RPMI7951 (cell line): ENCODE data around the gene ADGRA1. TPM values are rescaled to one million over a fixed set of nuclear protein-coding genes. Genes with fewer than 3 reads are reported as not detected.
"Not testable (repeated sequence)": the region's sequence is repeated elsewhere in the genome, so short reads cannot be mapped to it uniquely, and the experiment has no call there.

Experiments used
- DNase-seq: peaks from one replicate; pipeline ENCODE4 v3.0.0-alpha.2; 2012; ENCODE audit warnings: low read depth
- total RNA-seq: library from RNA; depleted of rRNA; stranded (reverse); fragments of >200 nt; shearing (Covaris generic); gene quantifications from 2 replicates; pipeline ENCODE4 v1.2.3, GENCODE V29; 2014

ADGRA1 gene
- total RNA-seq, 1 experiment from 2014 or later = not detected

DNA sequence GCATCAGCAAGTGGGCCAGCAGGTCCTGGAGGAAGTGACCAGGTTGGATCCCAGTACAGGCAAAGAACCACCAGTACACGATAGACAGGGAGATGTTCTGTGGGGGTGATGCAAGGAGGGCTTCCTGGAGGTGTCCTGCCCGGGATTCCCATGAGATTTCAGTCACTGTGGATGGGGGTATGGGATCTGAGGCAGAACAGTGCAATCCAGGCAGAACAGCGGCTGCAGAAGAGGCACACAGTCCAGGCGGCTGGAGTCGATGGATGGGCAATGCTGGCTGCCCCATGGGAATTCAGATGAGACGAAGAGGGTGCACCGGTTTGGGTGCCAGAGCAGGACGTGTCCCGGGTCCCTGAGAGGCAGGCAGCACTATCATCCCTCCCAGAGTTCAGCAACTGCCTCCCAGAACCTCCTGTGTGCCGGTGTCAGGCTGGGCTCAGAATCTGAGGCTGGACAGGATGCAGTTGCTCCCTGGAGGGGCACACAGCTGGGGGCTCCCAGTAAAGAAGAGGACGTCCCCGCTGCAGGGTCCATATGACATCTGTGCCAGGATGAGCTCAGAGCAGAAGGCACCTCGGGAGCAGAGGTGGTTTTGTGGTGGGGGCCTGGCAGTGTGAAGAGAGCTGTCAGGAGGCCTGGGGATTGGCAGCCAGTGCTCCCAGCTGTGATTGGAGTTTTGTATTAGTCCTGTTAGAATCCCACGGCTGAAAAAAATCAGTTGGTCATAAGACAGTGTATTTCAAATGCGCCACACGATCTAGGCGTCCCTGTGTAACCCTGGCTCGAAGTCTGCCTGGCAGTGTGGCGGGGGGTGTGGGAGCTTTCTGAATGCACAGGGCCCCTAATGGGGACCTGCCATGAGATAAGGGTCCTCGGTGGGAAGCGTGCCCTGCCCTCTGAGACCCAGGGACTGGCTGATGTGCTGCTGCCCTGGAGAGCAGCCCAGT is 75.5 kb downstream of the ADGRA1 start:
- DNase-seq = no peak

DNA sequence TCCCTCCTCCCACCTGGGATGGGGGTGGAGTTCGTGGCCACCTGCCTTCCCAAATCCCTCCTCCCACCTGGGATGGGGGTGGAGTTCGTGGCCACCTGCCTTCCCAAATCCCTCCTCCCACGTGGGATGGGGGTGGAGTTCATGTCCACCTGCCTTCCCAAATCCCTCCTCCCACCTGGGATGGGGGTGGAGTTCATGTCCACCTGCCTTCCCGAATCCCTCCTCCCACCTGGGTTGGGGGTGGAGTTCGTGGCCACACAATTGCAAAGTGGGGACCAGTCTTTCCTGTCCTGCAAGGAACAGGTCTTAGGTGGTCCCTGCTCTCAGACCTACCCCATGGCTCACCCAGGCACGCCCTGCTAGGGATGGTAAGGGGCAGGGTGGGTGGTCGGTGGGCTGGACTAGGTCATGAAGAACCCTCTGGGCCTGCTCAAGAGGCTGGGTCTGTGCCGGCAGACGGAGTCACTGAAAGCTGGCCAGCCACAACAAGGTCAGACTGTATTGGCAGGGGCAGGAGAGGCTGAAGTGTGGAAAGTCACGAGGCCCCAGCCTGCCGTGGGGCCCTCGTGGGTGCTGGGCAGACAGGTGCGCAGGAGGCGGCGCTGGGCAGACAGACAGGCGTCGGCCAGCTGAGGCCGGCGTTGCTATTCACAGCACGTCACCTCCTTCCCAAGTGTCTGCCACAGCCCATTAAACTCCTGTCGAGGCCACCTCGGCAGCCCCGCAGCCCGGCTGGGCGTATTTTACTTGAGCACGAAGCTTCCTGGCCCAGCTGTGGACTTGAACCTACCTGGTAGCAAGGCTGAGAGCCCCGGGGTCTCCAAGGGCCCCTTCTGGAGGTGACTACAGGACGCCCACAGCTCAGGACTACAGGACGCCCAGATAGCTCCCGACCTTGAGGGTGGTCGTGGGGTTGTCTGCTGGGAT is 76.4 kb downstream of the ADGRA1 start:
- no peak for DNase-seq

DNA sequence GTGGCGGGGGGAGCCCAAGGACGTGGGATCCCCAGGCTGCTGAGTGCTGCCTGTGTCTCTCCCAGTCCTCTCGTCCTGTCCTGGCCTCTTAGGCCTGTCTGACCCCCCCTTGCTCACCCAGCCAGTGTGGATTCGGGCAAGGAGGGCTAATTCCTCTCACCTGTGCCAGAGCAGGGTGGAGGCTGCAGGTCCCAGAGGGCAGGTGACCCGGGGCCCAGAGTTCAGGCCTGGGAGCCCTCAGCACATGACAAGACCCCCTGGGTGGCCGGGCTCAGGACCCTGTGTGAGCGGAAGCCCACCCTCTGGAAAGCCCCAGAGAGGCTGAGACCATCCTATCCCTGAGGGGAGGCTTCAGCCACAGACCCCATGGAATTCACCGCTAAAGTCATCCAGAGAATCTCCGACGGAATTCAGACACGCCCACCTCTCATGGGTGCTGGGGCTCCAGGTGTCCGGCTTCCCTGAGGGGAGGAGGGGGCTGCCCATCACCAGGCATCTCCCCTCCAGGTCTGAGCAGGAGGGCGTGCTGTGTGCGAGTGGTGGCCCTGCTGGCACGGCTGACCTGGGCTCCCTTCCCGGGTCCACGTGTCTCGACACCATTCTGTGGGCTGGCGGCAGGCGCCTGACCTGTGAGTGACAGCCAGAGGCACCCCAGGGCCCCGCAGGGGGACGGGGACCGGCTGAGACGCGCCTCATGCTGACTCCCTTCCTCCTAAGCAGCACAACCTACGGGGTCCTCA is 77.3 kb downstream of the ADGRA1 start:
- no peak for DNase-seq

DNA sequence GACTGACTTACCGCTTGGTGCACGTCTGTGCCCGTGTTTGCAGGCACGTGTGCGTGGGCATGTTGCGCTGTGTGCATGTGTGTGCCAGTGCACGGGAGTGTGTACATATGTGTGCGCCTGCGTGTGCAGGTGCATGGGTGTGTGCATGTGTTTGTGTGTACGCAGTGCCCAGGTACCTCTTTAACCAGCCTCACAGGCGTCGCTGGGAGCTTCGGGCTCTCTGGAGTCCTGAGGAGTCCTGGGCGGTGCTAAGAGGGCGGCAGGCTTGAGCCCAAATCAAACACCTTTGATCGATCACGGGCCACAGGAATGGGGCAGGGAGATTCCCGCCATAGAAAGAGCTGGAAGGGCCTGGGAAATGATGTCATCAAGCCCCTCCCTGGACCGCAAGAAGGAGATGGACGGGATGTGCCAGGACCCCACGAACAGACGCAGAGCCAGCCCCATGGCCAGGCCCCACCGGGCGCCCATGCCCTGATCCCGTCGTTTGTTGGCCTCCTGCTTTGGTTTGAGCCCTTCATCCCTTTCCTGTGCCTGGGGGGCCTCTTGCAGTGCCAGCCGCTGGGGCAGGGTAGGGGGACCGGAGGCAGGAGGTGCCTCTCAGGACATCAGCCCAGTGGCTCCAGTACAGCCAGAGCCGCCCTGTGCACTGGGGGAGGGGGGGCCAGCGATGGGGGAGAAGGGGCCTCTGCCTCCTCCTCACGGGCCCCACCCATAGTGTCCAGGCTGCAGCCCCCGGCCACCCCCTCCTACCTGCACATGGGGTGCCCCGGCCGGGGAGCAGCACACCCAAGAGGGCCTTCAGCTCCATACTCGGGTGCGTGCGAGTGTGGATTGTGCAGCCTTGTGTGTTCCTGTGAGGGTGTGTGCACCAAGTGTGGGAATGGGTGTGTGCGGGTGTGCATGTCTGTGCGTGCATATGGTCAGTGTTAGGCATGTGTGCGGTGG is 78.1 kb downstream of the ADGRA1 start:
- DNase-seq = no peak

DNA sequence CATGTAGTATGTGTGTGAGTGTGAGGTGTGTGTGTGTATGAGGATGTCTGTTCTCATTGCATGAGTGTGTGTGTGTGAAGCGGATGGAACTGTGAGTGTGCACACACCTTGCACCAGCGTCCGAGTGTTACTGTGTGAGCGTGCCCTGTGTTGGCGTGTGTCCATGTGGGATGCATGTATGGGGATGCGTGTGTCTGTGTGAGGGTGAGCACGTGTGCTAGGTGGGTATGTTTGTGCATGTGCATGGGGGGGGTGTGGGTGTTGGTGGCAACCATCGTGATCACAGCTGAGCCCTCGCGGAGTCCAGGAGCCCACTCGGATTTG is 78.7 kb downstream of the ADGRA1 start:
- no peak for DNase-seq

DNA sequence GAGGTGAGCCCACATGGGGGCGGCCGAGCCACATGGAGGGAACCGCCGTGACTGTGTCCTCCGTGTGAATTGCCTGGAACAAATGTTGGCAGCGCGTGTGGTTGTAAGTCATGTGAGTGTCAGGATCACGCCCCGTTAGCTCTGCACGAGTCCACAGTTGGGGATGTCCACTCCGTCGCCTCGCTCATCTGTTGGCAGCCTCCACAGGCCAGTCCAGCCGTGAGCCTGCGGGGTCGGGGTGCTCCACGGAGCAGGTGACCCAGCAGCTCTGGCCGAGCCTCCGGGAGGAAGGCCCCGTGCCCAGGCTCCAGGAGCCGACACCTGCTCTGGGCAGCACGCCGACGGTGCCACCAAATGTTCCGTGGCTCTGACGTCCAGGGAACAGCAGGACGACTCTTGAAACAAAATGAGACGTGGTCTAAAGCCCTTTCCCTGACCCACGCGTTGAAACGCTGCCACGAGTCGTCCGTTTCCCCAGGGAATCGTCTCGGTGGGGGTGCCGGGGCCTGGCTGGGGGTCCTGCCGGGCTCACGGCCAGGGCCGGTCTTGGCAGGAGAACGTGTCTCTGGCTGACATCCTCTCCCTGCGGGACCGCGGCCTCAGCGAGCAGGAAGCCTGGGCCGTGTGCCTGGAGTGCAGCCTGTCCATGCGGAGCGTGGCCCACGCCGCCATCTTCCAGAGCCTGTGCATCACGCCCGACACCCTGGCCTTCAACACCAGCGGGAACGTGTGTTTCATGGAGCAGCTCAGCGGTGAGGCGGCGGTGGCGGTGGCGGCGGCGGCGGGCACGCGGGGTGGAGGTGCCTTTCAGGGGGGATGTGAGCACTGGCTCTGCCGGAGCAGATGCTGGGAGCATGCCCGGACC is 79.3 kb downstream of the ADGRA1 start:
- DNase-seq = no peak

DNA sequence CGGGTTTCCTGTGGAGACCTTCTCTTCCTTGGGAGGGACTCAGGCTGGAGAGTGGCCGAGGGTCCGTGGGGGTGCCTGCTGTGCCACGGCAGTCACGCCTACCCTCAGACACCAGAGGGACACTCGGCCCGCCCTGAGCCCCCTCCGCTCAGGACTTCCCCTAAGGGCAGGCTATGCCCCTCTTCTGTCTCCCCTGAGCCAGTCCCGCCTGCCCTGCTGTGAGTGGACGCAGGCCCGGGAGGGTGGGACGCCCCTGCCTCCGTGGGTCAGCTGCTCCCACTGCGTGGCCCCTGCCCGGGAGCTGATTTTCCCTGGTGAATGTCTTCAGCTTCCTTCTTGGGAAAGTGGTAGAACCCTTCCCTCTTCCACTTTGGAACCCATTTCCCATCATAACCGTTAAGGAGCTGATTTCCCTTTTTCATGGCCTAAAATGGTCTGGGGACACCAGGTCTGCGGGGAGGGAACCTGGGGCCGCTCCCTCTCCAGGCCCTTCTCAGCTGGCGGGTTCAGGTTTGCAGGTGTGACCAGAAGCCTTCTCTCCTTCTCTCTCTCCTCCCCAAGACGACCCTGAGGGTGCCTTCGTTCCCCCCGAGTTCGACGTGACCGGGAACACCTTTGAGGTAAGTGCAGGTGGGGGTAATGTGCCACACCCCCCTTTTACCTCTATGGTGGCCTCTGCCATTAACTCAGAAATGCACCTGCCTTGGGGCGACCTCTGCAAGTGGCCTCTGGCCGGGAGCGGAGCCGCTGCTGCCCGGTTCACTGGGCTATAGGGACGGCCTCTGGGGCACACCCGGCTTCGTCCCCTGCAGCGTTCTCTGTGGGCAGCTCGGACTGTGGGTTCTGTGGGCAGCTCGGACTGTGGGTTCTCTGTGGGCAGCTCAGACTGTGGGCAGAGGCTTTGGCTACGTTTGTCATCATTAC is 80.2 kb downstream of the ADGRA1 start:
- no peak for DNase-seq

DNA sequence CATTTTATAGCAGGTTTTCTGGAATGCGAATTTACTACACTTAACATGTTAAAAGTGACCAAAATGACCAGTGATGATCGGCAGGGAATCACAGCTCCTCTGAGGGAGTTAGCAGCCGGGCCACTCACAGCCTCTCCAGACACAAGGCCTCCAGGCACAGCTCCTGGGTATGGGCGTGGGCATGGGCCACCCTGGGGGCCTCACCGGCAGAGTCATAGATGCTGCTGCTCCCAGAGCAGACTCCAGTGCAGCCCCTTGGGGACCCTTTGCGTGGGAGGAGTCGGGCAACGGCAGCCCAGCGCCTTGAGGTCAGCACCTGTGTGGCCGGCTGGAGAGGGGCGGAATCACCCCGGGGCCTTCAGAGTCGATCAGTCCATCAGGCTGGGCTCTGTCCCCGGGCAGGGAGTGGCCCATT is 80.9 kb downstream of the ADGRA1 start:
- no peak for DNase-seq

DNA sequence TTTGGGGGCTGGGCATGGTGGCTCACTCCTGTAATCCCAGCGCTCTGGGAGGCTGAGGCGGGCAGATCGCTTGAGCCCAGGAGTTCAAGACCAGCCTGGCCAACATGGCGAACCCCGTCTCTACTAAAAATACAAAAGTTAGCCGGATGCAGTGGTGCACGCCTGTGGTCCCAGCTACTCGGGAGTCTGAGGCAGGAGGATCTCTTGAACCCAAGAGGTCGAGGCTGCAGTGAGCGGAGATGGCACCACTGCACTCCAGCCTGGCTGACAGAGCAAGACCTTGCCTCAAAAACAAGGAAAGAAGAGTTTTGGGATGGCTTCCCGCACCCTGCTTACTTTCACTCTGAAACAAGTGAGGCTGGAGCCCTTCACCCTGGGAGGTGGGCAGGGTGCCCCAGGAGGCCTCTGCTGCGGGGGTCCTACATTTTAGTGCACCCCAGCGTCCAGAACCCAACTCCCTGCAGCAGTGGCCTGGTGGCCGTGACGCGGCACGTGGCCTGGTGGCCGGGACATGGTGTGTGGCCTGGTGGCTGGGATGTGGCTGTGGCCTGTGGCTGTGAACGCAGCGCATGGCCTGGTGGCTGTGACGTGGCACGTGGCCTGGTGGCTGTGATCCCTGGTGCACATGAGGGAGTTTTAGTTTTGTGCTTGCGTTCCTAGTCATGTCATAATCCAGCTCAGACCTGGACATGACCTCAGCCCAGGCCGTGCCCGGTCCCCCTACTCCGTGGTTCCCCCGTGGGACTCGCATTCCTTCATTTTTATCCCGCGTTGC is 81.6 kb downstream of the ADGRA1 start:
- DNase-seq = no peak

DNA sequence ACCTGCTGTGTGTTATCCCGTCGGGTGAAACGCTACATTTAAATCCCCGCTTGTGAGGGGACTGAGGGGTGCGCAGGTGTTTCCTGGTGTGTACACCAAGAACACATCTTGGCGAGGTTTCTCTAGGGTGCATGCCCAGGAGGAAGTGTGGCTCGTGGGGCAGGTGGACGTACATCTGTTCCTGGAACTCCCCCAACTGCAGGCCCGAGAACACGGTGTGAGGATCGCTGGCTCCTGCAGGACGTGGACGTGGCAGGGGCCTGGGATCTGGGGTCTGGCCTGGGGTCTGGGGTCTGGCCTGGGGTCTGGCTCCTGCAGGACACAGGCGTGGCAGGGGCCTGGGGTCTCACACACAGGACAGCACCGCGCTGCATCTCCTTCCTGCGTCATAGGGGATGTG is 82.4 kb downstream of the ADGRA1 start:
- no peak for DNase-seq

DNA sequence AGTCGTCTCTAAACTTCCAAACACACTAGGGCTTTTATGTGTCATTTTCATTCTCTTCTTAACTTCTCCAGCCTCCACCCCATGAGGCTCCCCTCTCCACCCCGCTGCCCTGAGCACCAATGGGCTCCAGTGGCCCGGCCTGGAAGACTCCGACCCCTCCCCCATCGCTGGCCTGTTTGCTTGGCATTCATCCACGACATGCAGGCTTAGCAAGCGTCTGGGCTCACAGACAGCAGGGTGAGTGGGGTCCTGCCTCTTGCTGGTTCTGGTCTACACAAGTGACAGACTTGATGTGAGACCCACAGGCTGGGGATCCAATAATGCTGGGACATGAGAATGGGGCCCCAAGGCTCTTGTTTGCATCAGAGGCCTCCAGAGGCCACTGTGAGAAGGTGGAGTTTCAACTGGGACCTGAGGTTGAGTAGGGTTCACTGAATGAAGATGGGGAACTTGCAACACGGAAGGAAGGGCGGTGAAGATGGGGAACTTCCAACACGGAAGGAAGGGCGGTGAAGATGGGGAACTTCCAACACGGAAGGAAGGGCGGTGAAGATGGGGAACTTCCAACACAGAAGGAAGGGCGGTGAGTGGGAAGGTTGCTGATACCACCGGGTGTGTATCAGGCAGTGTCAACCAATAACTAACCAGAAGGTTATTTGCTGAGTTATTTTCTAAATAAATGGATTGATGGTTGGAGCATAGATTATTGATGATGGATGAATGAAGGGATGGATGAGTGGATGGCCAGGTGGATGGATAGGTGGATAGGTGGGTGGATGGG is 86.3 kb downstream of the ADGRA1 start:
- no peak for DNase-seq

DNA sequence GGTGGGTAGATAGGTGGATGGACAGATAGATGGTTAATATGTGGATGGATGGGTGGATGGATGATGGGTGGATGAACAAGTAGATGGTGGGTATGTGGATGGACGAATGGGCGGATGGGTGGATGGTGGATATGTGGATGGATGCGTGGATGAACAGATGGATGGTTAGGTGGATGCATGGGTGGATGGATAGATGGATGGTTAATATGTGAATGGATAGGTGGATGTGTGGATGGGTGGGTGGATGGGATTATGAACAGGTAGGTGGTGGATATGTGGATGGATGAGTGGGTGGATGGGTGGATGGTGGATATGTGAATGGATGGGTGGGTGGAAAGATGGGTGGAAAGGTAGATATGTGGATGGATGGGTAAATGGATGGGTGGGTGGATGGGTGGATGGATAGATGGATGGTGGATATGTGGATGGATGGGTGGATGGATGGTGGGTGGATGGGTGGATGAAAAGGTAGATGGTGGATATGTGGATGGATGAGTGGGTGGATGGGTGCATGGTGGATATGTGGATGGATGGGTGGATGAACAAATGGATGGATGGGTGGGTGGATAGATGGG is 87.1 kb downstream of the ADGRA1 start:
- no peak for DNase-seq

DNA sequence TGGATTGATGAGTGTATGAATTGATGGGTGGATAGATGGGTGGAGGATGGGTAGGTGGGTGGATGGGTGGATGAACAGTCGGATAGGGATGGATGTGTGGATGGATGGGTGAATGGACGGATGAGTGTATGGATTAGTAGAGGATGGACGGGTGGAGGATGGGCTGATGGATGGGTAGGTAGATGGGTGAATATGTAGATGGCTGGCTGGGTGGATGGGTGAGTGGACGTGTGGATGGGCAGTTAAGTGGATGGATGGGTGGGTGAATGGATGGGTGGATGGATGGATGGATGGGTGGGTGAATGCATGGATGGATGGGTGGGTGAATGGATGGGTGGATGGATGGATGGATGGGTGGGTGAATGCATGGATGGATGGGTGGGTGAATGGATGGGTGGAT is 87.9 kb downstream of the ADGRA1 start:
- DNase-seq = not testable (repeated sequence)

DNA sequence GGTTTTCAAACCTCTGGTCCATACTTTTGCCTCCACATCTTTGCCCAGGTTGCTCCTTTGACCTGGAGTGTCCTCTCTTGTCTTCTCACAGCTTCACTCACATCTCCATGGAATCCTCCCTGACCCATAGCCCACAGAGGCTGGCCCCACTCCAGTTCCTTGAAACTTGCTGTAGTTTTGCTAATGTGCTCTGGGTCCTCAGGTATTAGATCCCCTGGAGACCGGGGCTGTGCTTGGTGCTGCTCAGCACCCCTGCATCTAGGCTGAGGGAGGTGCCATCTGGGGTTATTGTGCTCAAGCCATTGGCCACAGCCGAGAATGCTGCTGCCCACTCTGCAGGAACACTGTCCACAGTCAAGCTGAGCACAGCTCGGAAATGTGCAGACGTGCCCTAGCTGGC is 88.8 kb downstream of the ADGRA1 start:
- DNase-seq = no peak

DNA sequence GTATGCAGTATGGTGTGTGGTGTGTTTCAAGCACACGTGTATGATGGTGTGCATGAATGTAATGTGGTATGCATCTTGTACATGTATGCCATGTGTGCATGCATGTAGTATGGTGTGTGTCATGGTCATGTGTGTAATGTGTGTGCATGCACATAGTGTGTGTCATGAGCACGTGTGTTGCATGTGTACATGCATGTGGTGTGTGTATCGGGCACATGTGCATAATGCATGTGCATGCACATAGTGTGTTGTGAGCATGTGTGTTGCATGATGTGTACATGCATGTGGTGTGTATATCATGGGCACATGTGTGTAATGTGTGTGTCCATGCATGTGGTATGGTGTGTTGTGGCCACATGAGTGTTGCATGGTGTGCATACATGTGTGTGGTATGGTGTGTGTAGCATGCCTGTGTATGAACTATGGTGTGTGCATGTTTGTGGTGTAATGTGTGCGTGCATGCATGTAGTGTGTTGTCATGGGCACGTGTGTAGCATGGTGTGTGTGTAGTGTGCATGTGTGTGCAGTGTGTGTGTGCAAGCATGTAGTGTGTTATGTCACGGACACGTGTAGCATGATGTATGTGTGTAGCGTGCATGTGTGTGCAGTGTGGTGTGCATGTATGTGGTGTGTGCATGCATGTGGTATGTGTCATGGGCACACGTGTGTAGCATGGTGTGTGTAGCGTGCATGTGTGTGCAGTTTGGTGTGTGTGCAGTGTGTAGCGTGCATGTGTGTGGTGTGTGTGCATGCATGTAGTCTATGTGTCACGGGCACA is 89.8 kb downstream of the ADGRA1 start:
- no peak for DNase-seq
